Measurements from ENCODE around the gene ZMIZ1.

The ZMIZ1 gene

DNA sequence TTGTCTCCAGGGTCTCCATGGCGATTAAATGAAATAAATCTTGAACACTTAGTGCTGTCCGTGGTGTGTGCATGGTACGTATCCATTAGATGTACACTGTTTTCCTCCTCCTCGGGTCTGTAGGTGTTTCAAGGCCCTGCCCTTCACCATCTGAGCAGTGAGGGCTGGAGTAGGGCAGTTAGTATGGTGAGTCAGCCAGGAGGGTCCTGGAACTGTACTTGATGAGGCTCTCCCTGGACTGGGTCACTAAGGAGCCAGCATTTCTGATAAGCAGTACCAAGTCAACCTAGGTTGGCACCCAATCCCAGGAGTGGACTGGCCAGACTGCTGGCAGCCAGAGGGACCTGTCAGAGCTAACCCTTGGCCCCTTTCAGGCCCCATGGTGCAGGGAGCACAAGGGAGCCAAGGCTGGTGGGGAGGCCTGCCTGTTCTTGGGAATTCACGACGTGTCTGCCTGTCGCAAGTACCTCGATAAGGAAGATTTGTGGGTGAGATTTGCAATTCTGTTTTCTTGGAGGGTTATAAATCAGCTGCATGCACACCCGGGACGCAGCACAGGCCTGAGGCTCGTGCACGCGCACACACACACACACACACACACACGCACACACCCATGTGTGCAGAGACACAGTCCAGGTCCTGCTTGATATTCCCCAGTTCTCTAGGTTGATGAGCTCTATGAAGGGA lies 114.2 kb downstream of the ZMIZ1 start:
- no peaks in the 10 kb centered on the region for H3K9me3 ChIP-seq (ENCODE audit: control insufficient read depth, insufficient read depth, low read depth, low read length)
- POLR2A ChIA-PET: no interaction called here
- H3K4me3 ChIP-seq (ENCODE audit: low read depth, low read length): no peak overlapping the region
- CTCF ChIA-PET: interaction anchor here (0.7 to 3.6 kb wide), 2 partner anchors 13 to 40 kb away, joined by 3 to 23 read pairs; no protein-coding TSS in a partner anchor
- peaks cover 0 to 3% of the 10 kb centered on the region in 2 experiments; a peak in 1 of 3 replicates for H3K36me3 ChIP-seq (ENCODE audit: control insufficient read depth in 2 of 2, insufficient read depth in 1 of 2, low read length in 2 of 2)
- peaks cover 6% of the 10 kb centered on the region; the same call in 1 of the 2 replicates for H3K4me1 ChIP-seq (ENCODE audit: control insufficient read depth, insufficient read depth, low read length)
- H3K27ac ChIP-seq (ENCODE audit: extremely low read depth, low read depth, low read length): no peak overlapping the region
- TF ChIP-seq, protein P1, sequence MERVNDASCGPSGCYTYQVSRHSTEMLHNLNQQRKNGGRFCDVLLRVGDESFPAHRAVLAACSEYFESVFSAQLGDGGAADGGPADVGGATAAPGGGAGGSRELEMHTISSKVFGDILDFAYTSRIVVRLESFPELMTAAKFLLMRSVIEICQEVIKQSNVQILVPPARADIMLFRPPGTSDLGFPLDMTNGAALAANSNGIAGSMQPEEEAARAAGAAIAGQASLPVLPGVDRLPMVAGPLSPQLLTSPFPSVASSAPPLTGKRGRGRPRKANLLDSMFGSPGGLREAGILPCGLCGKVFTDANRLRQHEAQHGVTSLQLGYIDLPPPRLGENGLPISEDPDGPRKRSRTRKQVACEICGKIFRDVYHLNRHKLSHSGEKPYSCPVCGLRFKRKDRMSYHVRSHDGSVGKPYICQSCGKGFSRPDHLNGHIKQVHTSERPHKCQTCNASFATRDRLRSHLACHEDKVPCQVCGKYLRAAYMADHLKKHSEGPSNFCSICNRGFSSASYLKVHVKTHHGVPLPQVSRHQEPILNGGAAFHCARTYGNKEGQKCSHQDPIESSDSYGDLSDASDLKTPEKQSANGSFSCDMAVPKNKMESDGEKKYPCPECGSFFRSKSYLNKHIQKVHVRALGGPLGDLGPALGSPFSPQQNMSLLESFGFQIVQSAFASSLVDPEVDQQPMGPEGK (tag by site-specific recombination; IDR thresholded peaks at IDR 0.05): no peak
- TF ChIP-seq ZNF138 (tag by site-specific recombination; IDR thresholded peaks at IDR 0.05; ENCODE audit: borderline replicate concordance) (no peak), ZSCAN23 (tag by site-specific recombination; IDR thresholded peaks at IDR 0.05) (no peak), ZBTB20 (tag by site-specific recombination; IDR thresholded peaks at IDR 0.05) (no peak), ZNF530 (tag by site-specific recombination; IDR thresholded peaks at IDR 0.05; ENCODE audit: low read depth) (no peak), ZNF133 (tag by site-specific recombination; IDR thresholded peaks at IDR 0.05) (no peak), ZFHX2 (tag by site-specific recombination; conservative IDR thresholded peaks at IDR 0.05) (peak; percentile 37; the same call in 1 of the 2 replicates), ZNF266 (tag by site-specific recombination; IDR thresholded peaks at IDR 0.05; ENCODE audit: low read depth) (no peak)
- TF ChIP-seq, protein P2, sequence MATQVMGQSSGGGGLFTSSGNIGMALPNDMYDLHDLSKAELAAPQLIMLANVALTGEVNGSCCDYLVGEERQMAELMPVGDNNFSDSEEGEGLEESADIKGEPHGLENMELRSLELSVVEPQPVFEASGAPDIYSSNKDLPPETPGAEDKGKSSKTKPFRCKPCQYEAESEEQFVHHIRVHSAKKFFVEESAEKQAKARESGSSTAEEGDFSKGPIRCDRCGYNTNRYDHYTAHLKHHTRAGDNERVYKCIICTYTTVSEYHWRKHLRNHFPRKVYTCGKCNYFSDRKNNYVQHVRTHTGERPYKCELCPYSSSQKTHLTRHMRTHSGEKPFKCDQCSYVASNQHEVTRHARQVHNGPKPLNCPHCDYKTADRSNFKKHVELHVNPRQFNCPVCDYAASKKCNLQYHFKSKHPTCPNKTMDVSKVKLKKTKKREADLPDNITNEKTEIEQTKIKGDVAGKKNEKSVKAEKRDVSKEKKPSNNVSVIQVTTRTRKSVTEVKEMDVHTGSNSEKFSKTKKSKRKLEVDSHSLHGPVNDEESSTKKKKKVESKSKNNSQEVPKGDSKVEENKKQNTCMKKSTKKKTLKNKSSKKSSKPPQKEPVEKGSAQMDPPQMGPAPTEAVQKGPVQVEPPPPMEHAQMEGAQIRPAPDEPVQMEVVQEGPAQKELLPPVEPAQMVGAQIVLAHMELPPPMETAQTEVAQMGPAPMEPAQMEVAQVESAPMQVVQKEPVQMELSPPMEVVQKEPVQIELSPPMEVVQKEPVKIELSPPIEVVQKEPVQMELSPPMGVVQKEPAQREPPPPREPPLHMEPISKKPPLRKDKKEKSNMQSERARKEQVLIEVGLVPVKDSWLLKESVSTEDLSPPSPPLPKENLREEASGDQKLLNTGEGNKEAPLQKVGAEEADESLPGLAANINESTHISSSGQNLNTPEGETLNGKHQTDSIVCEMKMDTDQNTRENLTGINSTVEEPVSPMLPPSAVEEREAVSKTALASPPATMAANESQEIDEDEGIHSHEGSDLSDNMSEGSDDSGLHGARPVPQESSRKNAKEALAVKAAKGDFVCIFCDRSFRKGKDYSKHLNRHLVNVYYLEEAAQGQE (tag by site-specific recombination; IDR thresholded peaks at IDR 0.05): peak; percentile 56
- TF ChIP-seq, protein P3, sequence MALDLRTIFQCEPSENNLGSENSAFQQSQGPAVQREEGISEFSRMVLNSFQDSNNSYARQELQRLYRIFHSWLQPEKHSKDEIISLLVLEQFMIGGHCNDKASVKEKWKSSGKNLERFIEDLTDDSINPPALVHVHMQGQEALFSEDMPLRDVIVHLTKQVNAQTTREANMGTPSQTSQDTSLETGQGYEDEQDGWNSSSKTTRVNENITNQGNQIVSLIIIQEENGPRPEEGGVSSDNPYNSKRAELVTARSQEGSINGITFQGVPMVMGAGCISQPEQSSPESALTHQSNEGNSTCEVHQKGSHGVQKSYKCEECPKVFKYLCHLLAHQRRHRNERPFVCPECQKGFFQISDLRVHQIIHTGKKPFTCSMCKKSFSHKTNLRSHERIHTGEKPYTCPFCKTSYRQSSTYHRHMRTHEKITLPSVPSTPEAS (tag by site-specific recombination; IDR thresholded peaks at IDR 0.05): no peak

DNA sequence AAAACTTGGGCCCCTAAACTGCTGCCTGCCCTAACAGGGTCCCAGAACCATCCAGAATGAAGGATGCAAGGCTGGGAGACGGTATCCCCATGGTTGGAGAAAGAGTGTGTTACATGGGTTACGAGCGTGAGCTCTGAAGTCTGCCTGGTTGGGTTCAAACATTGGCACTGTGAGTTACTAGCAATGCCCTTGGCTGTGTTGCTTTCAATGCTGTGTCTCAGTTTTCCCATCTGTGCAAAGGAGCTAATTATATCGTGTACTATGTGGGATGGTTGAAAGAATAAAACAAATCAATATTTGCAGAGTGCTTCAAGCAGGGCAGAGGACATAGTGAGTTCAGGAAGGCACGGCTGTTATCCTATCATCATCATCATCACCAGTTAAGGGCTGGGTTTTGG lies 114.7 kb downstream of the ZMIZ1 start:
- Histone ChIP-seq H3K36me3 (ENCODE audit: control insufficient read depth in 2 of 2, insufficient read depth in 1 of 2, low read length in 2 of 2) (peaks cover 0 to 3% of the 10 kb centered on the region in 2 experiments; a peak in 1 of 3 replicates), H3K4me3 (ENCODE audit: low read depth, low read length) (no peak overlapping the region), H3K27ac (ENCODE audit: extremely low read depth, low read depth, low read length) (no peak overlapping the region), H3K9me3 (ENCODE audit: control insufficient read depth, insufficient read depth, low read depth, low read length) (no peaks in the 10 kb centered on the region), H3K4me1 (ENCODE audit: control insufficient read depth, insufficient read depth, low read length) (0 out of 2 replicates have a peak, but pooled peaks cover 3% of the 10 kb centered on the region)
- POLR2A ChIA-PET: no interaction called here
- CTCF ChIA-PET: interaction anchor here (0.7 to 3.6 kb wide), 2 partner anchors 13 to 40 kb away, joined by 3 to 23 read pairs; no protein-coding TSS in a partner anchor
- TF ChIP-seq, protein P4, sequence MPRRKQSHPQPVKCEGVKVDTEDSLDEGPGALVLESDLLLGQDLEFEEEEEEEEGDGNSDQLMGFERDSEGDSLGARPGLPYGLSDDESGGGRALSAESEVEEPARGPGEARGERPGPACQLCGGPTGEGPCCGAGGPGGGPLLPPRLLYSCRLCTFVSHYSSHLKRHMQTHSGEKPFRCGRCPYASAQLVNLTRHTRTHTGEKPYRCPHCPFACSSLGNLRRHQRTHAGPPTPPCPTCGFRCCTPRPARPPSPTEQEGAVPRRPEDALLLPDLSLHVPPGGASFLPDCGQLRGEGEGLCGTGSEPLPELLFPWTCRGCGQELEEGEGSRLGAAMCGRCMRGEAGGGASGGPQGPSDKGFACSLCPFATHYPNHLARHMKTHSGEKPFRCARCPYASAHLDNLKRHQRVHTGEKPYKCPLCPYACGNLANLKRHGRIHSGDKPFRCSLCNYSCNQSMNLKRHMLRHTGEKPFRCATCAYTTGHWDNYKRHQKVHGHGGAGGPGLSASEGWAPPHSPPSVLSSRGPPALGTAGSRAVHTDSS (tag by site-specific recombination; IDR thresholded peaks at IDR 0.05): 0 out of 2 replicates have a peak, but pooled peaks have one; percentile 28
- TF ChIP-seq, protein P5, sequence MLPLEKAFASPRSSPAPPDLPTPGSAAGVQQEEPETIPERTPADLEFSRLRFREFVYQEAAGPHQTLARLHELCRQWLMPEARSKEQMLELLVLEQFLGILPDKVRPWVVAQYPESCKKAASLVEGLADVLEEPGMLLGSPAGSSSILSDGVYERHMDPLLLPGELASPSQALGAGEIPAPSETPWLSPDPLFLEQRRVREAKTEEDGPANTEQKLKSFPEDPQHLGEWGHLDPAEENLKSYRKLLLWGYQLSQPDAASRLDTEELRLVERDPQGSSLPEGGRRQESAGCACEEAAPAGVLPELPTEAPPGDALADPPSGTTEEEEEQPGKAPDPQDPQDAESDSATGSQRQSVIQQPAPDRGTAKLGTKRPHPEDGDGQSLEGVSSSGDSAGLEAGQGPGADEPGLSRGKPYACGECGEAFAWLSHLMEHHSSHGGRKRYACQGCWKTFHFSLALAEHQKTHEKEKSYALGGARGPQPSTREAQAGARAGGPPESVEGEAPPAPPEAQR (tag by site-specific recombination; IDR thresholded peaks at IDR 0.05): no peak
- no peak for TF ChIP-seq ZBTB48 (tag by site-specific recombination; IDR thresholded peaks at IDR 0.05)
- TF ChIP-seq MEIS1 (CRISPR knock-in tag; IDR thresholded peaks at IDR 0.05; ENCODE audit: borderline replicate concordance): no peak
- TF ChIP-seq REPIN1 (tag by site-specific recombination; IDR thresholded peaks at IDR 0.05; ENCODE audit: low read depth): no peak

Measured in HEK293 (cell line).